DOHH2 (cell line): ENCODE measurements around the gene CLDN7.

Experiments
- CTCF ChIP-seq: fragments of 200-600 bp; sonication (generic); IDR thresholded peaks from one replicate; pipeline ENCODE4 v1.5.1; 2014; ENCODE audit warnings: antibody characterized with exemption, mild to moderate bottlenecking, low read depth, low read length; ENCODE audit not compliant: poor library complexity, severe bottlenecking
- EZH2phosphoT487 ChIP-seq: fragments of 200-600 bp; sonication (generic); IDR thresholded peaks from 2 replicates; pipeline ENCODE4 v1.6.1; 2017; ENCODE audit warnings: borderline replicate concordance, mild to moderate bottlenecking, antibody characterized with exemption, low read length, moderate library complexity, mixed read lengths

- TF ChIP-seq CTCF (no peak), EZH2phosphoT487 (peak; percentile 54; the same call in 1 of the 2 replicates)
These were observed 693 bp downstream of the CLDN7 start for GRCh38 chr17:7261379-7262191.
